ENCODE results near the gene CPN1. TPM values are rescaled to one million over a fixed set of nuclear protein-coding genes. Genes with fewer than 3 reads are reported as not detected.

The CPN1 gene
- total and polyA plus RNA-seq, 2 donors (not counting 3 experiments of a cell fraction or from before 2014, with no cell fraction given): not detected

GRCh38 chr10:99993701-99994689 lies 87.7 kb downstream of the CPN1 start:
- DNase-seq (ENCODE audit: low read depth, low spot score) (peak; percentile 70), FAIRE-seq (peak; percentile 58)
- ChIA-PET POLR2A (interaction anchor here (0.6 kb wide), 1 partner anchor 36 kb away, joined by 4 read pairs; no protein-coding TSS in a partner anchor), CTCF (interaction anchor here (0.8 to 4.1 kb wide), 10 partner anchors 8 to 87 kb away, joined by 3 to 29 read pairs (median 4); partner anchors contain the start of gene DNMBP)
- dilution Hi-C loops (cut with MboI; ENCODE audit: extremely low pct_ligation_motif_present, low sequenced_read_pairs): no loop called here
- H3K9ac ChIP-seq (replicated peaks; ENCODE audit: extremely low read depth, insufficient read depth, low read length): no peak overlapping the region
- peak overlapping the region; percentile 66 for H3K27ac ChIP-seq (ENCODE audit: insufficient read depth, low read depth, low read length)
- no peak overlapping the region for H2AFZ ChIP-seq (ENCODE audit: low read depth, low read length)
- H3K4me1 ChIP-seq (ENCODE audit: control insufficient read depth, extremely low read depth, insufficient read depth, low read length): peaks cover 38% of the 10 kb centered on the region
- H3K79me2 ChIP-seq (ENCODE audit: control insufficient read depth, insufficient read depth, low read length): peaks cover 97% of the 10 kb centered on the region
- H3K9me1 ChIP-seq (replicated peaks; ENCODE audit: control insufficient read depth, extremely low read depth, insufficient read depth, low read length): no peaks in the 10 kb centered on the region
- H3K27me3 ChIP-seq (ENCODE audit: control insufficient read depth in 2 of 2, insufficient read depth in 2 of 2, low read length in 2 of 2): no peaks in the 10 kb centered on the region
- H3K9me3 ChIP-seq (replicated peaks; ENCODE audit: control insufficient read depth, insufficient read depth, low read length): no peaks in the 10 kb centered on the region
- no TSS peak for BruUV-seq (replicated peaks)
- H3K4me3 ChIP-seq (replicated peaks in 1 of 3; ENCODE audit: insufficient read depth in 1 of 3, low read depth in 1 of 3, low read length in 3 of 3): no peak overlapping the region
- TF ChIP-seq MYC (IDR thresholded peaks at IDR 0.05; ENCODE audit: low read depth, low read length): no peak
- no peak for TF ChIP-seq JUN (IDR thresholded peaks at IDR 0.05; ENCODE audit: borderline replicate concordance, insufficient read depth, insufficient read length, low read depth)
- TF ChIP-seq EZH2 (IDR thresholded peaks at IDR 0.05; ENCODE audit: borderline replicate concordance, low read depth, low read length, severe bottlenecking): no peak
- no peak for TF ChIP-seq CTCF (IDR thresholded peaks at IDR 0.05; ENCODE audit: extremely low read depth in 1 of 2, insufficient read depth in 1 of 2, low read depth in 1 of 2, low read length in 2 of 2)
- TF ChIP-seq POLR2AphosphoS5 (IDR thresholded peaks at IDR 0.05; ENCODE audit: insufficient read depth, low read depth, low read length): no peak
- no peak for TF ChIP-seq POLR2A (IDR thresholded peaks at IDR 0.05; ENCODE audit: low read depth, low read length)
- TF ChIP-seq MAX (IDR thresholded peaks at IDR 0.05; ENCODE audit: insufficient read depth, insufficient read length): no peak
- no peak for TF ChIP-seq FOS (IDR thresholded peaks at IDR 0.05; ENCODE audit: borderline replicate concordance, insufficient read depth, low read length)
- TF ChIP-seq GATA2 (IDR thresholded peaks at IDR 0.05; ENCODE audit: insufficient read depth, insufficient read length, low read depth, low read length): no peak
- peak overlapping the region; percentile 51 for H3K4me2 ChIP-seq (ENCODE audit: insufficient read depth, low read length)
- H3K36me3 ChIP-seq (ENCODE audit: control insufficient read depth in 2 of 2, extremely low read depth in 1 of 2, insufficient read depth in 2 of 2, low read length in 2 of 2): peaks cover 4 to 9% of the 10 kb centered on the region in 2 experiments
- peaks cover 13% of the 10 kb centered on the region for H4K20me1 ChIP-seq (replicated peaks; ENCODE audit: control insufficient read depth, extremely low read depth, insufficient read depth, low read length)
- intact Hi-C loops (cut with micrococcal nuclease): loop anchor here (1.0 kb wide), 1 partner anchor 12 kb away; no protein-coding TSS in a partner anchor

Other genes starting within 250 kb of the CPN1 start
- 53.4 and 56.1 TPM in 2 replicates for gene DNMBP, start 71.9 kb downstream of the CPN1 start, total RNA-seq
- 28.0 and 32.0 TPM in 2 replicates for gene DNMBP, start 71.9 kb downstream of the CPN1 start, polyA plus RNA-seq
- gene ERLIN1, start 104.2 kb upstream of the CPN1 start, total RNA-seq: 51.0 and 51.9 TPM in 2 replicates
- gene ERLIN1, start 104.2 kb upstream of the CPN1 start, polyA plus RNA-seq: 25.0 and 30.7 TPM in 2 replicates
- gene CHUK, start 147.7 kb upstream of the CPN1 start, total RNA-seq: 20.4 and 20.9 TPM in 2 replicates
- 5.1 and 7.3 TPM in 2 replicates for gene CHUK, start 147.7 kb upstream of the CPN1 start, polyA plus RNA-seq
- 29.9 and 30.3 TPM in 2 replicates for gene CWF19L1, start 185.8 kb upstream of the CPN1 start, total RNA-seq
- gene CWF19L1, start 185.8 kb upstream of the CPN1 start, polyA plus RNA-seq: 11.1 and 11.5 TPM in 2 replicates
- gene BLOC1S2, start 204.8 kb upstream of the CPN1 start, total RNA-seq: 45.9 and 54.0 TPM in 2 replicates
- gene BLOC1S2, start 204.8 kb upstream of the CPN1 start, polyA plus RNA-seq: 12.0 and 18.7 TPM in 2 replicates
- gene PKD2L1, start 248.4 kb upstream of the CPN1 start, total RNA-seq: not detected in 2 replicates
- not detected in 2 replicates for gene PKD2L1, start 248.4 kb upstream of the CPN1 start, polyA plus RNA-seq